B cell (primary cell): ENCODE data around the gene STK16. TPM values are rescaled to one million over a fixed set of nuclear protein-coding genes. Genes with fewer than 3 reads are reported as not detected.
A peak's percentile ranks its signal among the peaks of the same experiment; 100 is the strongest.

Experiments used
- ATAC-seq: fragments of 200-7000 bp; cut with Tn5 transposase; one replicate; pipeline ENCODE4 v1.10.0; 2021; ENCODE audit warnings: low read depth, mild to moderate bottlenecking, moderate number of reproducible peaks, moderate library complexity
- CTCF ChIA-PET: fragments of 350-600 bp; sonication (Branson Sonifier 250); formaldehyde crosslinking; loops from one replicate; lab custom pipeline; 2021; ENCODE audit warnings: antibody characterized with exemption, inconsistent platforms; lab: Charles Lee
- POLR2A ChIA-PET: fragments of 350-600 bp; sonication (Branson Sonifier 250); formaldehyde crosslinking; loops from one replicate; lab custom pipeline; 2021; ENCODE audit warnings: antibody characterized with exemption; lab: Charles Lee
- DNase-seq: peaks from one replicate; pipeline ENCODE4 v3.0.0; 2013
- H2AFZ ChIP-seq: 2 replicates; pipeline ENCODE4 v1.6.1; 2012; ENCODE audit warnings: mild to moderate bottlenecking, low read depth, low read length; ENCODE audit not compliant: insufficient read depth, poor library complexity, severe bottlenecking
- H3K27ac ChIP-seq, 2 donors: 1 replicate in 1 of 2; 2 replicates in 1 of 2; pipeline ENCODE4 v1.5.1; 2012 to 2013; ENCODE audit warnings: low read length in 2 of 2, mild to moderate bottlenecking in 2 of 2, moderate library complexity in 1 of 2
- H3K27me3 ChIP-seq, 4 experiments: fragments of 200-600 bp in 1 of 4; sonication (generic) in 1 of 4; replicated peaks in 1 of 4; 1 replicate in 2 of 4; 2 replicates in 2 of 4; pipeline versions ENCODE4 v1.6.1 to v1.7.0; 2013 to 2016; ENCODE audit warnings: low read length in 3 of 4, mild to moderate bottlenecking in 2 of 4, mixed read lengths in 1 of 4, moderate library complexity in 1 of 4; ENCODE audit not compliant: insufficient read depth in 4 of 4, control insufficient read depth in 3 of 4; ENCODE audit errors: control extremely low read depth in 1 of 4
- H3K36me3 ChIP-seq, 2 experiments: replicated peaks in 1 of 2; 1 replicate in 1 of 2; 2 replicates in 1 of 2; pipeline versions ENCODE4 v1.6.1 to v1.7.1; 2013; ENCODE audit warnings: low read length in 1 of 2; ENCODE audit not compliant: insufficient read depth in 2 of 2, control insufficient read depth in 1 of 2; ENCODE audit errors: control extremely low read depth in 1 of 2, extremely low read depth in 1 of 2
- H3K4me1 ChIP-seq, 2 donors: fragments of 200-600 bp in 1 of 2; sonication (generic) in 1 of 2; 1 replicate in 1 of 2; 2 replicates in 1 of 2; pipeline versions ENCODE4 v1.5.1 to v1.6.1; 2013 to 2017; ENCODE audit warnings: low read length in 2 of 2; ENCODE audit not compliant: control insufficient read depth in 2 of 2, insufficient read depth in 2 of 2
- H3K4me2 ChIP-seq: replicated peaks from 2 replicates; pipeline ENCODE3; 2012; ENCODE audit warnings: mild to moderate bottlenecking, low read depth, low read length; ENCODE audit not compliant: poor library complexity, severe bottlenecking
- H3K4me3 ChIP-seq, 5 experiments: fragments of 200-600 bp in 1 of 5; sonication (generic) in 1 of 5; 1 replicate in 3 of 5; 2 replicates in 2 of 5; pipeline versions ENCODE4 v1.5.1 to v1.7.0; 2011 to 2016; ENCODE audit warnings: low read length in 4 of 5, mild to moderate bottlenecking in 4 of 5, low read depth in 2 of 5, control low read depth in 1 of 5, moderate library complexity in 1 of 5; ENCODE audit not compliant: insufficient read depth in 1 of 5; ENCODE audit errors: control extremely low read depth in 1 of 5, extremely low read depth in 1 of 5
- H3K79me2 ChIP-seq: fragments of 200-600 bp; sonication (generic); one replicate; pipeline ENCODE4 v1.6.0; 2016; ENCODE audit warnings: low read length; ENCODE audit not compliant: control insufficient read depth, insufficient read depth
- H3K9ac ChIP-seq: fragments of 200-600 bp; sonication (generic); 2 replicates; pipeline ENCODE4 v1.6.1; 2017; ENCODE audit warnings: mild to moderate bottlenecking, low read length, moderate library complexity
- H3K9me3 ChIP-seq, 3 donors: one replicate each; pipeline versions ENCODE4 v1.6.1 to v1.7.1; 2013; ENCODE audit warnings: low read length in 2 of 3; ENCODE audit not compliant: control insufficient read depth in 2 of 3, insufficient read depth in 1 of 3; ENCODE audit errors: control extremely low read depth in 1 of 3
- H4K20me1 ChIP-seq: 2 replicates; pipeline ENCODE4 v1.6.0; 2012; ENCODE audit warnings: mild to moderate bottlenecking, low read length; ENCODE audit not compliant: insufficient read depth, control insufficient read depth, poor library complexity, severe bottlenecking
- H3K27ac Mint-ChIP-seq: one replicate; pipeline ENCODE4 v1.8.0; 2021; ENCODE audit warnings: mixed read lengths
- H3K27me3 Mint-ChIP-seq: one replicate; pipeline ENCODE4 v1.8.0; 2021; ENCODE audit warnings: mixed read lengths
- H3K4me1 Mint-ChIP-seq: one replicate; pipeline ENCODE4 v1.8.0; 2021; ENCODE audit warnings: mixed read lengths
- H3K4me3 Mint-ChIP-seq: one replicate; pipeline ENCODE4 v1.8.0; 2021; ENCODE audit warnings: mixed read lengths
- H3K9me3 Mint-ChIP-seq: one replicate; pipeline ENCODE4 v1.8.0; 2022; ENCODE audit warnings: mixed read lengths; ENCODE audit not compliant: insufficient read depth
- CTCF ChIP-seq: fragments of 200-600 bp; IDR thresholded peaks from one replicate; pipeline ENCODE4 v1.8.0; 2022; ENCODE audit warnings: antibody characterized with exemption, mild to moderate bottlenecking
- EZH2 ChIP-seq: IDR thresholded peaks from 2 replicates; pipeline ENCODE4 v1.6.1; 2012; ENCODE audit warnings: borderline replicate concordance, low read depth, mild to moderate bottlenecking, moderate library complexity, low read length; ENCODE audit not compliant: insufficient read depth, poor library complexity, severe bottlenecking
- WGBS: methylation state at CpG from one replicate; pipeline ENCODE4 v1.1.5; 2013; ENCODE audit warnings: missing lambda C conversion rate; ENCODE audit not compliant: insufficient coverage; 5-methylcytosine and 5-hydroxymethylcytosine counted together
- intact Hi-C: fragments of 100-400 bp; cut with micrococcal nuclease; formaldehyde crosslinking; loops from one replicate; pipeline ENCODE4 v1.10.0; 2022
- polyA plus RNA-seq: library from polyadenylated mRNA; depleted of rRNA; stranded (reverse); fragments of >200 nt; gene quantifications from 2 replicates; pipeline ENCODE4 v1.2.3, GENCODE V29; 2012
- total RNA-seq, 2 donors: library from RNA; stranded (reverse); fragments of 120-200 nt in 1 of 2; gene quantifications; 1 replicate in 1 of 2; 2 replicates in 1 of 2; pipeline versions ENCODE4 v1.2.3 to v1.2.4, GENCODE V29; 2013 to 2022

Gene STK16
- total and polyA plus RNA-seq, 2 donors (not counting 1 experiment from before 2014, with no cell fraction given): 29.0 to 60.1 TPM

- no peaks in the 10 kb centered on the region for H4K20me1 ChIP-seq
- peaks cover 0 to 10% (median 1%) of the 10 kb centered on the region in 4 experiments for H3K27me3 ChIP-seq
- peaks cover 14 to 19% of the 10 kb centered on the region in 2 donors for H3K4me1 ChIP-seq
- WGBS: 96% methylated on average over 12 of the region's 14 CpGs
- H3K9ac ChIP-seq: no peak overlapping the region
- TF ChIP-seq CTCF (no peak), EZH2 (no peak)
- no peaks in the 10 kb centered on the region for H3K79me2 ChIP-seq
- CTCF ChIA-PET: interaction anchor here (1.3 to 10.3 kb wide), 17 partner anchors 17 to 266 kb away, joined by 4 to 239 read pairs (median 22); partner anchors contain the start of genes ABCB6, ANKZF1, ATG9A and CNPPD1
- no peaks in the 10 kb centered on the region for H3K9me3 ChIP-seq
- Mint-ChIP-seq H3K27ac (peak overlapping the region; percentile 50), H3K27me3 (peaks cover 6% of the 10 kb centered on the region), H3K9me3 (no peaks in the 10 kb centered on the region), H3K4me1 (peaks cover 16% of the 10 kb centered on the region), H3K4me3 (no peak overlapping the region)
- POLR2A ChIA-PET: interaction anchor here (1.7 to 3.7 kb wide), 3 partner anchors 16 to 136 kb away, joined by 3 to 42 read pairs (median 5); partner anchors contain the start of genes DNAJB2 and NHEJ1
- intact Hi-C loops: loop anchor here (5.0 kb wide), 1 partner anchor 91 kb away; the partner anchor contains the start of gene DNPEP
- H2AFZ ChIP-seq: no peak overlapping the region
- peak; percentile 13 for DNase-seq
- no peak for ATAC-seq
- no peak overlapping the region for H3K4me2 ChIP-seq
- H3K4me3 ChIP-seq: no peak overlapping the region
- H3K36me3 ChIP-seq: no peaks in the 10 kb centered on the region
- H3K27ac ChIP-seq: no peak overlapping the region
These were observed 50.9 kb downstream of the STK16 start for GRCh38 chr2:219296142-219296541.

GRCh38 chr2:219296631-219297391 lies 51.5 kb downstream of the STK16 start:
- Histone ChIP-seq H3K36me3 (no peaks in the 10 kb centered on the region), H3K9ac (no peak overlapping the region), H3K4me2 (no peak overlapping the region), H4K20me1 (no peaks in the 10 kb centered on the region), H3K4me3 (no peak overlapping the region), H3K27ac (no peak overlapping the region), H3K9me3 (no peaks in the 10 kb centered on the region), H3K4me1 (peaks cover 14 to 19% of the 10 kb centered on the region in 2 donors), H3K27me3 (peaks cover 0 to 10% (median 1%) of the 10 kb centered on the region in 4 experiments), H3K79me2 (no peaks in the 10 kb centered on the region), H2AFZ (no peak overlapping the region)
- 86% methylated on average over 23 of the region's 25 CpGs for WGBS
- Mint-ChIP-seq H3K4me1 (peaks cover 16% of the 10 kb centered on the region), H3K27me3 (peaks cover 13% of the 10 kb centered on the region), H3K27ac (peak overlapping the region; percentile 32), H3K4me3 (no peak overlapping the region), H3K9me3 (no peaks in the 10 kb centered on the region)
- ChIA-PET POLR2A (no interaction called here), CTCF (interaction anchor here (0.9 to 10.3 kb wide), 12 partner anchors 17 to 238 kb away, joined by 3 to 239 read pairs (median 36); partner anchors contain the start of genes ABCB6, CNPPD1, DNAJB2 and NHEJ1)
- intact Hi-C loops: loop anchor here (5.0 kb wide), 1 partner anchor 90 kb away; the partner anchor contains the start of gene DNPEP
- ATAC-seq: no peak
- TF ChIP-seq CTCF (no peak), EZH2 (no peak)
- peak; percentile 20 for DNase-seq
